CD14-positive monocyte (primary cell): ENCODE data around the gene SPAG16. TPM values are rescaled to one million over a fixed set of nuclear protein-coding genes. Genes with fewer than 3 reads are reported as not detected.

ENCODE experiments used
- DNase-seq, 3 donors: peaks; one replicate each; pipeline ENCODE4 v3.0.0-alpha.2; 2011 to 2022
- H2AFZ ChIP-seq: 2 replicates; pipeline ENCODE4 v1.6.0; 2012; ENCODE audit warnings: mild to moderate bottlenecking, low read depth, low read length, inconsistent platforms; ENCODE audit not compliant: insufficient read depth, poor library complexity, severe bottlenecking
- H3K27ac ChIP-seq, 2 donors: 1 replicate in 1 of 2; 2 replicates in 1 of 2; pipeline ENCODE4 v1.5.1; 2012 to 2013; ENCODE audit warnings: low read length in 2 of 2, control low read depth in 1 of 2, inconsistent platforms in 1 of 2, low read depth in 1 of 2, mild to moderate bottlenecking in 1 of 2
- H3K27me3 ChIP-seq, 2 donors: one replicate each; pipeline versions ENCODE4 v1.6.0 to v1.6.1; 2011 to 2013; ENCODE audit warnings: low read length in 2 of 2; ENCODE audit not compliant: control insufficient read depth in 2 of 2, insufficient read depth in 2 of 2
- H3K36me3 ChIP-seq, 2 donors: replicated peaks in 1 of 2; 1 replicate in 1 of 2; 2 replicates in 1 of 2; pipeline versions ENCODE4 v1.5.1 to v1.6.1; 2012 to 2013; ENCODE audit warnings: low read length in 2 of 2, control low read depth in 1 of 2, inconsistent platforms in 1 of 2, mild to moderate bottlenecking in 1 of 2; ENCODE audit not compliant: insufficient read depth in 2 of 2, control insufficient read depth in 1 of 2
- H3K4me1 ChIP-seq, 2 donors: 1 replicate in 1 of 2; 2 replicates in 1 of 2; pipeline versions ENCODE4 v1.5.1 to v1.6.1; 2012 to 2013; ENCODE audit warnings: low read length in 2 of 2, control low read depth in 1 of 2, inconsistent platforms in 1 of 2, mild to moderate bottlenecking in 1 of 2, moderate library complexity in 1 of 2; ENCODE audit not compliant: insufficient read depth in 2 of 2, control insufficient read depth in 1 of 2
- H3K4me2 ChIP-seq: replicated peaks from 2 replicates; pipeline ENCODE3; 2012; ENCODE audit warnings: low read length, moderate library complexity, mild to moderate bottlenecking; ENCODE audit not compliant: poor library complexity, severe bottlenecking; ENCODE audit errors: extremely low read depth
- H3K4me3 ChIP-seq, 3 experiments: fragments of 200-600 bp in 1 of 3; sonication (generic) in 1 of 3; replicated peaks in 1 of 3; 1 replicate in 2 of 3; 2 replicates in 1 of 3; pipeline ENCODE4 v1.5.1; 2011 to 2013; ENCODE audit warnings: low read length in 3 of 3, mild to moderate bottlenecking in 3 of 3, control low read depth in 2 of 3, low read depth in 2 of 3, inconsistent platforms in 1 of 3, moderate library complexity in 1 of 3
- H3K79me2 ChIP-seq: 2 replicates; pipeline ENCODE4 v1.6.0; 2012; ENCODE audit warnings: mild to moderate bottlenecking, control low read depth, inconsistent platforms, low read length, moderate library complexity; ENCODE audit not compliant: insufficient read depth
- H3K9ac ChIP-seq: 2 replicates; pipeline ENCODE4 v1.6.0; 2017; ENCODE audit warnings: low read length, mild to moderate bottlenecking; ENCODE audit not compliant: insufficient read depth, poor library complexity, severe bottlenecking
- H3K9me3 ChIP-seq, 2 donors: replicated peaks in 1 of 2; 1 replicate in 1 of 2; 2 replicates in 1 of 2; pipeline versions ENCODE4 v1.5.1 to v1.6.1; 2012 to 2013; ENCODE audit warnings: low read length in 2 of 2, control low read depth in 1 of 2; ENCODE audit not compliant: control insufficient read depth in 1 of 2, insufficient read depth in 1 of 2
- H4K20me1 ChIP-seq: 2 replicates; pipeline ENCODE4 v1.6.0; 2012; ENCODE audit warnings: mild to moderate bottlenecking, low read length, control low read depth, moderate library complexity; ENCODE audit not compliant: insufficient read depth
- H3K27ac Mint-ChIP-seq, 7 donors: one replicate each; pipeline ENCODE4 v1.8.0; 2020; ENCODE audit warnings: mild to moderate bottlenecking in 7 of 7, mixed read lengths in 7 of 7, moderate library complexity in 6 of 7, inconsistent platforms in 2 of 7
- H3K27me3 Mint-ChIP-seq, 3 donors: one replicate each; pipeline ENCODE4 v1.8.0; 2021 to 2022; ENCODE audit warnings: low read depth in 3 of 3, mild to moderate bottlenecking in 3 of 3, mixed read lengths in 3 of 3, moderate library complexity in 3 of 3, inconsistent platforms in 1 of 3
- H3K36me3 Mint-ChIP-seq, 2 donors: one replicate each; pipeline ENCODE4 v1.8.0; 2020; ENCODE audit warnings: mixed read lengths in 2 of 2, inconsistent platforms in 1 of 2, mild to moderate bottlenecking in 1 of 2
- H3K4me1 Mint-ChIP-seq: one replicate; pipeline ENCODE4 v1.8.0; 2020; ENCODE audit warnings: mild to moderate bottlenecking, mixed read lengths
- H3K4me3 Mint-ChIP-seq, 2 donors: one replicate each; pipeline ENCODE4 v1.8.0; 2020; ENCODE audit warnings: mild to moderate bottlenecking in 2 of 2, mixed read lengths in 2 of 2, moderate library complexity in 1 of 2
- H3K9me3 Mint-ChIP-seq, 7 donors: one replicate each; pipeline ENCODE4 v1.8.0; 2020 to 2022; ENCODE audit warnings: mixed read lengths in 7 of 7, mild to moderate bottlenecking in 6 of 7, moderate library complexity in 6 of 7, inconsistent platforms in 2 of 7
- CTCF ChIP-seq: fragments of 200-600 bp; IDR thresholded peaks from one replicate; pipeline ENCODE4 v1.8.0; 2022; ENCODE audit warnings: antibody characterized with exemption, mild to moderate bottlenecking
- WGBS: methylation state at CpG from one replicate; pipeline ENCODE4 v1.1.5; 2013; ENCODE audit warnings: missing lambda C conversion rate; ENCODE audit not compliant: insufficient coverage; 5-methylcytosine and 5-hydroxymethylcytosine counted together
- intact Hi-C, 2 donors: fragments of 100-400 bp; cut with micrococcal nuclease; formaldehyde crosslinking; loops; one replicate each; pipeline versions ENCODE4 v1.15.0 to v1.15.1; 2023
- polyA plus RNA-seq, 3 donors: library from polyadenylated mRNA; depleted of rRNA in 1 of 3; unstranded in 2 of 3; stranded (reverse) in 1 of 3; fragments of 300-500 nt in 2 of 3; fragments of >200 nt in 1 of 3; fragmentation: Illumina TruSeq in 2 of 3; gene quantifications; 1 replicate in 2 of 3; 2 replicates in 1 of 3; pipeline ENCODE4 v1.2.3, GENCODE V29; 2012 to 2021

Gene SPAG16
- polyA plus RNA-seq, 3 donors, result 0.12 to 0.30 TPM; not detected in 1

GRCh38 chr2:213237787-213238186 is 46.5 kb upstream of the SPAG16 start:
- Histone ChIP-seq H3K4me3 (no peak overlapping the region), H3K4me1 (no peaks in the 10 kb centered on the region), H4K20me1 (no peaks in the 10 kb centered on the region), H3K79me2 (no peaks in the 10 kb centered on the region), H3K4me2 (no peak overlapping the region), H3K27ac (no peak overlapping the region), H2AFZ (no peak overlapping the region), H3K9me3 (no peaks in the 10 kb centered on the region), H3K9ac (no peak overlapping the region), H3K27me3 (no peaks in the 10 kb centered on the region), H3K36me3 (no peaks in the 10 kb centered on the region)
- DNase-seq, result no peak
- Mint-ChIP-seq H3K36me3 (no peaks in the 10 kb centered on the region), H3K9me3 (no peaks in the 10 kb centered on the region), H3K27me3 (peaks cover 0 to 2% (median 0%) of the 10 kb centered on the region in 3 donors), H3K27ac (no peak overlapping the region), H3K4me1 (peaks cover 6% of the 10 kb centered on the region), H3K4me3 (no peak overlapping the region)
- intact Hi-C loops, result no loop called here
- TF ChIP-seq CTCF, result no peak
- no CpG with 5 or more reads among the region's 2 CpGs for WGBS

GRCh38 chr2:213238753-213239495 is 45.3 kb upstream of the SPAG16 start:
- Mint-ChIP-seq H3K4me3 (no peak overlapping the region), H3K36me3 (no peaks in the 10 kb centered on the region), H3K27ac (no peak overlapping the region), H3K9me3 (no peaks in the 10 kb centered on the region), H3K4me1 (no peaks in the 10 kb centered on the region), H3K27me3 (peaks cover 0 to 2% (median 0%) of the 10 kb centered on the region in 3 donors)
- Histone ChIP-seq H3K36me3 (no peaks in the 10 kb centered on the region), H3K9me3 (no peaks in the 10 kb centered on the region), H3K4me2 (no peak overlapping the region), H3K79me2 (no peaks in the 10 kb centered on the region), H2AFZ (no peak overlapping the region), H4K20me1 (no peaks in the 10 kb centered on the region), H3K4me3 (no peak overlapping the region), H3K4me1 (no peaks in the 10 kb centered on the region), H3K27ac (no peak overlapping the region), H3K27me3 (no peaks in the 10 kb centered on the region), H3K9ac (no peak overlapping the region)
- TF ChIP-seq CTCF, result no peak
- no CpG with 5 or more reads among the region's 3 CpGs for WGBS
- intact Hi-C loops, result no loop called here
- DNase-seq, result no peak
